ENCODE measurements around the gene TTLL12. TPM values are rescaled to one million over a fixed set of nuclear protein-coding genes. Genes with fewer than 3 reads are reported as not detected.

TTLL12 gene
- total RNA-seq, 1 donor from 2014 or later: 10.6 TPM

DNA sequence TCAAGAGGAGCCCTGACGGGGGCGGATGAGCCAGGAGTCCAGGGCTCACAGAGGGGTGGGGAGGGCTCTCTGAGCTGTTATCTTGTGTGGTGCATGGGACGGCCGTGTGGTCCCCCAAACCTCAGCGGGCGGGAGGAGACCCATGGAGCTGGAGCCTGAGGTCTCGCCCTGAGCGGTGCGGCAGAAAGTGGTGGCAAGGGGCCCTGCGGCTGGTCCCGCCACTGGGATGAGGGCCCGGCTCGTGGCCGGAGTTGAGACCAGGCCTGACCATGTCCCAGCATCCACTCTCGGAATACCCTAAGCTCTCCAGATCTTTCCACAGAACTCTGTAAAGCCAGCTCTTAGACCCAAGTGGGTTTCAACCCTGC lies 22.6 kb upstream of the TTLL12 start:
- H3K27ac ChIP-seq: no peak overlapping the region
- H3K4me1 ChIP-seq: no peaks in the 10 kb centered on the region
- intact Hi-C loops (cut with DNase I): no loop called here
- H3K9me3 ChIP-seq: no peaks in the 10 kb centered on the region
- TF ChIP-seq, protein P1, sequence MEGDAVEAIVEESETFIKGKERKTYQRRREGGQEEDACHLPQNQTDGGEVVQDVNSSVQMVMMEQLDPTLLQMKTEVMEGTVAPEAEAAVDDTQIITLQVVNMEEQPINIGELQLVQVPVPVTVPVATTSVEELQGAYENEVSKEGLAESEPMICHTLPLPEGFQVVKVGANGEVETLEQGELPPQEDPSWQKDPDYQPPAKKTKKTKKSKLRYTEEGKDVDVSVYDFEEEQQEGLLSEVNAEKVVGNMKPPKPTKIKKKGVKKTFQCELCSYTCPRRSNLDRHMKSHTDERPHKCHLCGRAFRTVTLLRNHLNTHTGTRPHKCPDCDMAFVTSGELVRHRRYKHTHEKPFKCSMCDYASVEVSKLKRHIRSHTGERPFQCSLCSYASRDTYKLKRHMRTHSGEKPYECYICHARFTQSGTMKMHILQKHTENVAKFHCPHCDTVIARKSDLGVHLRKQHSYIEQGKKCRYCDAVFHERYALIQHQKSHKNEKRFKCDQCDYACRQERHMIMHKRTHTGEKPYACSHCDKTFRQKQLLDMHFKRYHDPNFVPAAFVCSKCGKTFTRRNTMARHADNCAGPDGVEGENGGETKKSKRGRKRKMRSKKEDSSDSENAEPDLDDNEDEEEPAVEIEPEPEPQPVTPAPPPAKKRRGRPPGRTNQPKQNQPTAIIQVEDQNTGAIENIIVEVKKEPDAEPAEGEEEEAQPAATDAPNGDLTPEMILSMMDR (IDR thresholded peaks at IDR 0.05): no peak
- no peaks in the 10 kb centered on the region for H3K36me3 ChIP-seq
- H3K4me3 ChIP-seq: no peak overlapping the region
- no peak for DNase-seq (ENCODE audit: low spot score in 2 of 2)
- no peaks in the 10 kb centered on the region for H3K27me3 ChIP-seq

DNA sequence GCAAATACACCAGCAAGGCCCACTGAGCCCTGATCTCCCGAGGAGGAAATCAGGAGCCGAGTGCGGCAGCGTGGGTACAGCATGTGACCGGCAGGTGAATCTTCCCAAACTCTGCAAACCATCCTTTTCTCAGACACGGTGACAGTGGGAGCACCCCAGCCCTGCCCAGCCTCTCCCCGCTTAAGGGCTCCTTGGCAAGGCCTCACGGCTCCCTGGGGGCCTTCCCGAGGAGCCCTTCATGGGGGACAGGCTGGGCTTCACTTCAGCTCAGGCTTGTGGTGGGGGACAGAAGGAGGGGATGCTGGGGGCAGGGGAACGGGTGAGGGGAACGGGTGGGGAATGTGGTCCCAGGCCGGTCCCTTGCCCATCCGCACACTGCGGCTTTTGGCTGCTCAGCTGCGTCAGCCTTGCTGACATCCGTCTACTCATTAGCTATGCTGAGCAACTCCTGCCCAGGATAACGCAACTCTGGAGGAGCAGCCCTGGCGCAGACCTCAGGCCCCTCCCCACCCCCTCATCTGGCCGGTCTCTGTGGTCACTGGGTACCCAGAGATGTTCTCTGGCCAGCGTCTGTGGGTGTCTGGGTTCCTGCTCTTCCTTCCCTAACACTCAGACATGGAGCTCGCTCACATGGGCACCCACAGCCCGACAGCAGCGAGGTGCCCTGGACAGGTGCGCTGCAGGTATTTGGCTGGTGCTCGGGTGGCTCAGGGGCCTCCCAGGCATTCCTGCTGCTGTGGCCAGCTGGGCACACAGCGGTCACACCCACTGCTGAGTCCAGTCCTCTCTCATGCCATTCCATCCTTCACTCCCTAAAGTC lies 22.0 kb upstream of the TTLL12 start:
- no peak for DNase-seq (ENCODE audit: low spot score in 2 of 2)
- no peaks in the 10 kb centered on the region for H3K27me3 ChIP-seq
- H3K27ac ChIP-seq: no peak overlapping the region
- no peaks in the 10 kb centered on the region for H3K4me1 ChIP-seq
- TF ChIP-seq, protein P1 (IDR thresholded peaks at IDR 0.05): no peak
- no peaks in the 10 kb centered on the region for H3K9me3 ChIP-seq
- H3K4me3 ChIP-seq: no peak overlapping the region
- no peaks in the 10 kb centered on the region for H3K36me3 ChIP-seq
- intact Hi-C loops (cut with DNase I): no loop called here

DNA sequence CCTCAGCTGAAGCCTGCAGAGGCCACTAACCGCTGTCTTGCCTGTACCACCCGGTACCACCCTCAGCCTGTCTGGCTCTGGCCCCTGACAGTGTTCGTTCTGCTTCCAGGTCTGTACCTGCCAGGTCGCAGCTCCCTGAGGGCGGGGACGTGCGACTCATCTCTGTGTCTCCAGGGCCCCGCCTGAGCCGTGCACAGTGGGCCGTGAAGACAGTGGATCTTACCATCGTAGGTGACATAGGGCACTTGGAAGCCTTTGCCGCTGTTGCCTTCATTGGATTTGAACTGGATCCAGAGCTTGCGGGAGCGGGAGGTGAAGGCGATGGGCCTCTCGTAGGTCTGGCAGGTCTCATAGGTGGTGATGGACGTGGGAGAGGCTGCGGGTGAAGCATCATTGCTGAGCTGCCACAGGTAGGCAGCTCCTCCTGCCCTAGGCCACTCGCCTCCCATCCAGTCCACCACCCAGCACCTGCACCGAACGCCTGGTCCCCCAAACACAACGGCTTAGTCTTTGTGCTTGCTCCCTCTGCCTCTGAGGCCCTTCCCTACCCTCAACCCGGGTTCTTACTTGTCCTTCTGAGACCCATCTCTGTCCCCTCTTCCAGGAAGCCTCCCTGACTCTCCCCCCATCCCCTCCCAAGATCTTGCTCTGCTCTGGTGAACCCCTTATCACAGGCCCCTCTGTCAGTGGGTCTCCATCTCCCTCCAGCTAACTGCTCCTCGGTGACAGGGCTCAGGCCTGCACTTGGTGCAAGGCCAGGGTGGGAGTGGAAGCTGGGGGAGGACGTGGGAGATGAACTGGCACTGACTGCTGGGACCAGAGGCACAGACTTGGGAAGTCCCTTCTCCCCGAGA lies 21.1 kb upstream of the TTLL12 start:
- no peaks in the 10 kb centered on the region for H3K36me3 ChIP-seq
- no peak overlapping the region for H3K27ac ChIP-seq
- no peak for DNase-seq (ENCODE audit: low spot score in 2 of 2)
- intact Hi-C loops (cut with DNase I): no loop called here
- TF ChIP-seq, protein P1 (IDR thresholded peaks at IDR 0.05): no peak
- H3K9me3 ChIP-seq: no peaks in the 10 kb centered on the region
- H3K27me3 ChIP-seq: no peaks in the 10 kb centered on the region
- no peak overlapping the region for H3K4me3 ChIP-seq
- H3K4me1 ChIP-seq: no peaks in the 10 kb centered on the region

DNA sequence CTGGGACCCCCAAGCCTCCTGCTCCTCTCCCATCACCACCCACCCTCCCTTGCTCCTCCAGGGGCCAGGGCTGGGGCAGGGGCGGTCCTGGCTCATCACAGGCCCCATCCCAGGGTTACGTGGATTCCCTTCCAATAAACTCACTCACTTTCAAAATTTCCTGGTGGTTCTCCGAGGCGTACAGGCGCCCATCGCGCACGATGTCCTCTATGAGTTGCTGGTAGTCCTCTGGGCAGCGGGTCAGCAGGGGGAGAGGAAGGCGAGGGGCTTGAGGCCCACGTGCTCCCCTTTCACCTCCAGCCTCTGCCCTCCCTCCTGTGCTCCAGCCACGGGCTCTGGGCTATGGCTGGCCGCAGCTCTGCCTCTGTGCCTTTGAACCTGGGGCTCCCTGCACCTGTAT lies 20.5 kb upstream of the TTLL12 start:
- no peak for DNase-seq (ENCODE audit: low spot score in 2 of 2)
- Histone ChIP-seq H3K4me1 (no peaks in the 10 kb centered on the region), H3K36me3 (no peaks in the 10 kb centered on the region), H3K27ac (no peak overlapping the region), H3K27me3 (no peaks in the 10 kb centered on the region), H3K4me3 (no peak overlapping the region), H3K9me3 (no peaks in the 10 kb centered on the region)
- TF ChIP-seq, protein P1 (IDR thresholded peaks at IDR 0.05): no peak
- intact Hi-C loops (cut with DNase I): no loop called here

DNA sequence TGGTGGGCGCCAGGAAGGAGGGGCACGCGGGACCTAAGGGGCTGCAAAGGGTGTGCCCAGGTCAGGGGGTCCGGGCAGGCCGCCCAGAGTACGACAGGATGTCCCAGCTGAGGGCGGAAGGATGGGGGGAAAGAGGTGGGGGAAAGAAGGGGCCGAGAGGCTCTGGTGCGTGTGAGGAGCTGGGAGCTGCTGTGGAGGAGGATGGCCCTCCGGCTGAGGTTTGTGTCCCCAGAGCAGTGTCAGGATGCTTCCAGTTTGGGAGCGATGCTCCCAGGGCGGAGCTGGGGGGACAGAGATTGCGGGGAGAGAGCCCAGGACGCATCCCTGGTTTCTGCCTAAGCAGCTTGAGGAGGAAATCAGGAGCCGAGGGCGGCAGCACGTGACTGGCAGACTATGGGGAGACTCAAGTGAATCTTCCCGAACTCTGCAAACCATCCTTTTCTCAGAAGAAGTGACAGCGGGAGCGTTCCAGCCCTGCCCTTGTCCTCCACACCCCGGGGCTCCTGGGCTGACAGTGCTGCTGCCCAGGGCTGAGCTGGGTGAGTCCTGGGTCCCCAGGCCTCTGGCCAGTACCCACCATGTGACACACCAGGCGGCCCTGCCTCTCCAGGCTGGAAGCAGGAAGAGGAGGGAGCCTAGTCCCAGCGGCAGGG lies 19.7 kb upstream of the TTLL12 start:
- TF ChIP-seq, protein P1 (IDR thresholded peaks at IDR 0.05): no peak
- no peaks in the 10 kb centered on the region for H3K36me3 ChIP-seq
- H3K4me3 ChIP-seq: no peak overlapping the region
- no peaks in the 10 kb centered on the region for H3K9me3 ChIP-seq
- H3K27me3 ChIP-seq: no peaks in the 10 kb centered on the region
- H3K4me1 ChIP-seq: no peaks in the 10 kb centered on the region
- intact Hi-C loops (cut with DNase I): no loop called here
- DNase-seq (ENCODE audit: low spot score in 2 of 2): no peak
- H3K27ac ChIP-seq: no peak overlapping the region
